Body of pancreas (tissue), 4 donors: ENCODE measurements around the gene RAB17.

Experiments used
- POLR2A ChIP-seq, 3 donors: fragments of 450-650 bp; IDR thresholded peaks; one replicate each; pipeline ENCODE4 v1.6.1; 2016; ENCODE audit warnings: antibody characterized with exemption in 3 of 3, mild to moderate bottlenecking in 2 of 3
- TF ChIP-seq, protein P1 (sequence below), 7 experiments: fragments of 450-650 bp in 4 of 7; fragments of 200-600 bp in 3 of 7; sonication (generic) in 3 of 7; IDR thresholded peaks; one replicate each; pipeline ENCODE4 v1.5.1; 2016 to 2019; ENCODE audit warnings: antibody characterized with exemption in 7 of 7

DNA sequence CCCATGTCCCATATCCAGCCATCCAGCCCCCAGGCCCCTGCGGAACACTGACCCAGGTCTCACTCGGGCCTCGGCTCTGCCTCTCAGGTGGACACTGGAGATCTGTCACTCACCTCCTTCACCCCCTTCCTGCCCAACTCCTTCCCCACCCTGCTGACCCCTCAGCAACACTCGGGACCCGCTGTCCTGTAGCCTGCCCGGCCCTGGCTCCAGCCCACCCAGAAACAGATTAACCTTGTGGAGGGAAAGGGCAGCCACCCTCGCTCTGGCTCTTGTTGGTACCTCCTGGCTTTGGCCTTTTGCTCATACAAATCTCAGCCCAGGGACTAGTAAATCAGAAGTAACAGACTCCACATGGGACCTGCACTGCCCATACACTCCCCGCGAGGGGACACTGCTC is 53.9 kb downstream of the RAB17 start:
- TF ChIP-seq, protein P1, sequence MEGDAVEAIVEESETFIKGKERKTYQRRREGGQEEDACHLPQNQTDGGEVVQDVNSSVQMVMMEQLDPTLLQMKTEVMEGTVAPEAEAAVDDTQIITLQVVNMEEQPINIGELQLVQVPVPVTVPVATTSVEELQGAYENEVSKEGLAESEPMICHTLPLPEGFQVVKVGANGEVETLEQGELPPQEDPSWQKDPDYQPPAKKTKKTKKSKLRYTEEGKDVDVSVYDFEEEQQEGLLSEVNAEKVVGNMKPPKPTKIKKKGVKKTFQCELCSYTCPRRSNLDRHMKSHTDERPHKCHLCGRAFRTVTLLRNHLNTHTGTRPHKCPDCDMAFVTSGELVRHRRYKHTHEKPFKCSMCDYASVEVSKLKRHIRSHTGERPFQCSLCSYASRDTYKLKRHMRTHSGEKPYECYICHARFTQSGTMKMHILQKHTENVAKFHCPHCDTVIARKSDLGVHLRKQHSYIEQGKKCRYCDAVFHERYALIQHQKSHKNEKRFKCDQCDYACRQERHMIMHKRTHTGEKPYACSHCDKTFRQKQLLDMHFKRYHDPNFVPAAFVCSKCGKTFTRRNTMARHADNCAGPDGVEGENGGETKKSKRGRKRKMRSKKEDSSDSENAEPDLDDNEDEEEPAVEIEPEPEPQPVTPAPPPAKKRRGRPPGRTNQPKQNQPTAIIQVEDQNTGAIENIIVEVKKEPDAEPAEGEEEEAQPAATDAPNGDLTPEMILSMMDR (IDR thresholded peaks at IDR 0.05): no peak
- TF ChIP-seq POLR2A (IDR thresholded peaks at IDR 0.05): no peak
